Measurements from ENCODE around the gene DOCK4.

The DOCK4 gene

DNA sequence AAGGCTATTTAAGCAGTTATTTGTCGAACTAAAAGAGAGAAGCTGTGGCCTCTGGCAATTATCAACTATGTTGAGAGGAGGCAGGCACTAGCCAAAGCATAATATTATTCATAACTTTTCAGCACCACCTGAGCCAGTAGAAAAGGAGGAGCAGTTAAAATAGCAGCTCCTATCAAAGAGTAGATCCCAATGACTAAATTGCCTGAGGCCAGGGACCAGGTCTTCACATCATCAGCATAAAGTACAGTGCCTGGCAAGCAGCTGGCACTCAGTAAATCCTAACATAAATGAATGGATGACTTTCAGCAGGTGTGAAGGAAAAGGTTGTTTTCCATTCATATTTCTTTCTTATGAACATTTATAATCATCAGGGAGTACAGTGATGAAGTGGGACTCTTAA, 334.9 kb downstream of the DOCK4 start:
- in situ Hi-C loops (cut with MboI; ENCODE audit: low sequenced_read_pairs): loop anchor here (25.0 kb wide), 1 partner anchor 109 kb away; no protein-coding TSS in a partner anchor

GRCh38 chr7:111869280-111869679, 336.9 kb downstream of the DOCK4 start:
- in situ Hi-C loops (cut with MboI; ENCODE audit: low sequenced_read_pairs): loop anchor here (25.0 kb wide), 1 partner anchor 107 kb away; no protein-coding TSS in a partner anchor

DNA sequence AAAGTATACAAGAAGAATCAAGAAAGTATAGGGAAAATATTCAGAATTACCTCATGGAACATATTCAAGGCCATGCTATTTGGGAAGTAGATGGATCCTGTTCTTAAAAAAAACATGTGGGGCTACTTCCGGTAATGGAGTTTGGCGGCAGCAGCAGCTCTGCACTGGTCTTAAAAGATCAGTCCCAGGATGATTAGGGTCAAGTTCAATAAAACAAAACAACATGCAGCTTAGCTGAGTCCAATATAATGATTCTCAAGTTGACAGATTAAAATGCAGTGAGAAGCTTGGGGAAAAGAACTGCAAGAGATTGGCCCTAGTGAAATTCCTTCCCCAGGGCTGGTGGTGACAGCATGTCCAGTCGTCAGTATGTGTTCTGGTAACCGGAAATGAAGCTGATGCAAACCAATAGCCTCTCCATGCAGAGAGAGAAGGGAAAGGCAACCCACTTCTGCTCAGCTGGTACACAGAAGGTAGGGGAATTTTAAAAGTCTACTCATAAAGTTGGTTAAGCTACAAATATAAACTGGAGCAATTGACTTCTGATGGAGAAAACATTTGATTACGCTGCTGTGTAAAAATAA, 338.8 kb downstream of the DOCK4 start:
- in situ Hi-C loops (cut with MboI; ENCODE audit: low sequenced_read_pairs): loop anchor here (25.0 kb wide), 1 partner anchor 105 kb away; no protein-coding TSS in a partner anchor

- in situ Hi-C loops (cut with MboI; ENCODE audit: low sequenced_read_pairs): loop anchor here (25.0 kb wide), 1 partner anchor 104 kb away; no protein-coding TSS in a partner anchor
These were observed 339.4 kb downstream of the DOCK4 start for GRCh38 chr7:111866787-111867186.

GRCh38 chr7:111865430-111865829, 340.8 kb downstream of the DOCK4 start:
- in situ Hi-C loops (cut with MboI; ENCODE audit: low sequenced_read_pairs): loop anchor here (25.0 kb wide), 1 partner anchor 103 kb away; no protein-coding TSS in a partner anchor

GRCh38 chr7:111864291-111864976, 341.8 kb downstream of the DOCK4 start:
- in situ Hi-C loops (cut with MboI; ENCODE audit: low sequenced_read_pairs): loop anchor here (25.0 kb wide), 1 partner anchor 102 kb away; no protein-coding TSS in a partner anchor

DNA sequence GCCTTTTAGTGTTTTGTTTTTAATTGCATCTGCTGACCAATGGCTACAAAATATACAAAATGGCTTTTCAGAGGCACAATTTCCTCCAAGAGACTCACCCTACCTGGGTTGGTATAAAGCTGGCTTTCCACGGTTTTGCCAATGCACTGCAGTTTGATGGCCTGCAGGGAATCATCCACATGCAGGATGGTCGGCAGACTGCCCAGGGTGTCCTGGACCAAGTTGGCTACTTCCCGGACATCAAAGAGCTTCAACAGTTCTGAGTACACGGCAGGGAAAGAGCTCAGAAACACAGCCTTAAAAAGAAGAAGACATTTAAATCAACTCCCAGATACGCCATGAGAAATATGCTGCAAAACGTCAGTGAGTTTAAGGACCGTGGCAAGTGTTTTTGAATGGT, 342.9 kb downstream of the DOCK4 start:
- in situ Hi-C loops (cut with MboI; ENCODE audit: low sequenced_read_pairs): loop anchor here (25.0 kb wide), 1 partner anchor 101 kb away; no protein-coding TSS in a partner anchor

DNA sequence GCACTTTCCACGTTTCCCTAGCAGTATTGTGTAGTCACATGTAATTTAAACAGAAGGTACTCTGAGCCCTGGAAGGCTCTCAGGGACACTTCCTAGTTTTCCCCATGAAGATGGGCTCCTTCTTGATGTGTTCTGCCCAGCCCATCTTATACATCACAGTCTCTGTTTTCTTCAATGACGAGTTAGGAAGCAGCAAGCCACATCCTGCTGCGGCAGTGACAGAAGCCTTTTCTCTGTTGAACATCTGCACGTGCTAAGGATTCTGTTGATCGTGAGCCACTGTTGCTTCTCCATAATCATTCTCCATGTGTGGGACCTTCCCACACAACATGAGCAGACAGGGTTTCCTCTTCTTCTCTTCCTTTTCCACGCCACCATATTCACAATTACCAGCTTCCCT, 346.0 kb downstream of the DOCK4 start:
- in situ Hi-C loops (cut with MboI; ENCODE audit: low sequenced_read_pairs): loop anchor here (25.0 kb wide), 1 partner anchor 98 kb away; no protein-coding TSS in a partner anchor

DNA sequence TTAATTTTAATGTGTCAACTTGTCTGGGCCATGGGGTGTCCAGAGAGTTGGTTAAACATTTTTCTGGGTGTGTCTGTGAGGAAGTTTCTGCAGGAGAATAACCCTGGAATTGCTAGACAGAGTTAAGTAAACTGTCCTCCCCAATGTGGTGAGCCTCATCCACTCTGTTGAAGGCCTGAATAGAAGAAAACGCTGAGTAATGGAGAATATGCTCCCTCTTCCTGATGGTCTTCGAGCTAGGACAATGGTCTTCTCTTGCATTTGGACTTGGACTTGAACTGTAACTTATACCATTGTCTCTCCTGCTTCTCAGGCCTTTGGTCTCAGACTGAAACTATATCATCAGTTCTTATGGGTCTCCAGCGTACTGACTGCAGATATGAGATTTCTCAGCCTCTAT, 347.9 kb downstream of the DOCK4 start:
- in situ Hi-C loops (cut with MboI; ENCODE audit: low sequenced_read_pairs): loop anchor here (25.0 kb wide), 1 partner anchor 96 kb away; no protein-coding TSS in a partner anchor

DNA sequence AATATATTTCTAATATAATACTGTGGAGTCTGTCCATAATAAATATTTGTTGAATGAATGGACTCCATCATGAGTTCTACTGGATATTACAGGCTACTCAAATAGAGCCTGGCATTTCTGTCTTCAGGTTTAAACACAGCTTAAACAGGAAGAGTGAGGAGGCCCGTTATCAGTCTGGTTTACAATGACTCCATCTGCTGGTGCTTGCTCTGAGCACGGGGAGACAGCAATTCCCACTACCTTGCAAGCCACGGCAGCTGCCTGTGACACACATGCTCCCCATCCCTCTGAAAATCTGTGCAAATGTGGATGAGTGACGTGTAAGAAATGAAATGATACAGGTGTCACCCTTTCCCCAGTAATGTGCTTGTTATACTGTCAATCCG, 350.4 kb downstream of the DOCK4 start:
- in situ Hi-C loops (cut with MboI; ENCODE audit: low sequenced_read_pairs): loop anchor here (25.0 kb wide), 1 partner anchor 94 kb away; no protein-coding TSS in a partner anchor

GRCh38 chr7:111855161-111855841, 350.9 kb downstream of the DOCK4 start:
- in situ Hi-C loops (cut with MboI; ENCODE audit: low sequenced_read_pairs): loop anchor here (25.0 kb wide), 1 partner anchor 93 kb away; no protein-coding TSS in a partner anchor

GRCh38 chr7:111853201-111853990, 352.8 kb downstream of the DOCK4 start:
- in situ Hi-C loops (cut with MboI; ENCODE audit: low sequenced_read_pairs): loop anchor here (25.0 kb wide), 1 partner anchor 91 kb away; no protein-coding TSS in a partner anchor

DNA sequence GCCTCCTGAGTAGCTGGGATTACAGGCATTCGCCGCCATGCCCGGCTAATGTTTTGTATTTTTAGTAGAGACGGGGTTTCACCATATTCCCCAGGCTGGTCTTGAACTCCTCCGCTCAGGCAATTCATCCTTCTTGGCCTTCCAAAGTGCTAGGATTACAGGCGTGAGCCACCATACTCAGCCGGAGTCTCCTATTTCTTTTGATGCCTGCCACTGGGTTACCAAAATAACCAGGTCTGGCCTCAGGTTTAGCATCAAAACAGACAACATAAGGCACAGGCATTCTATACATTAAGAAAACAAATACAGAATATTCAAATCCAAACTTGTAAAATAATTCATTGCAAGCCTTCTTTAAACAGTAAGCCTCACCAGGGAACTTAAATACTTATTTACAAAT, 354.1 kb downstream of the DOCK4 start:
- in situ Hi-C loops (cut with MboI; ENCODE audit: low sequenced_read_pairs): loop anchor here (25.0 kb wide), 1 partner anchor 90 kb away; no protein-coding TSS in a partner anchor

DNA sequence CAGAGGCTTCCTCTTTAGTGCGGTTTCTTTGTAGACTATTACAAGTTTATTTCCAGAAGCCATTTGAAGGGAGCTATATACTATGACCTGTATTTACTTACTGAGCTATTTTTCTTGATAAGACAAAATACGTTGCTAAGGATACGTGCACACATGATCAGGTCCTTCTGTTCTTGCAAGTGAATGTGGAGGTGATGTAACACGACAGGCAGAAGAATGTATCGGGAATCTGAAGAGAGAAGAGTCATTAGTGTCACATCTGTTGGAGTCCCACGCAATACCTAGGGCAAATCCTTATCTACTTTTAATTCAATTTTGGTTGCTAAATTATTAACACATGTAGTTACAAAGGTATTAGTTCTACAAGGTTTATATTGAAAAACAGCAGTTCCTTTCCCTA, 359.3 kb downstream of the DOCK4 start:
- in situ Hi-C loops (cut with MboI; ENCODE audit: low sequenced_read_pairs): no loop called here

- in situ Hi-C loops (cut with MboI; ENCODE audit: low sequenced_read_pairs): no loop called here
These were observed 360.3 kb downstream of the DOCK4 start for GRCh38 chr7:111845853-111846252.

DNA sequence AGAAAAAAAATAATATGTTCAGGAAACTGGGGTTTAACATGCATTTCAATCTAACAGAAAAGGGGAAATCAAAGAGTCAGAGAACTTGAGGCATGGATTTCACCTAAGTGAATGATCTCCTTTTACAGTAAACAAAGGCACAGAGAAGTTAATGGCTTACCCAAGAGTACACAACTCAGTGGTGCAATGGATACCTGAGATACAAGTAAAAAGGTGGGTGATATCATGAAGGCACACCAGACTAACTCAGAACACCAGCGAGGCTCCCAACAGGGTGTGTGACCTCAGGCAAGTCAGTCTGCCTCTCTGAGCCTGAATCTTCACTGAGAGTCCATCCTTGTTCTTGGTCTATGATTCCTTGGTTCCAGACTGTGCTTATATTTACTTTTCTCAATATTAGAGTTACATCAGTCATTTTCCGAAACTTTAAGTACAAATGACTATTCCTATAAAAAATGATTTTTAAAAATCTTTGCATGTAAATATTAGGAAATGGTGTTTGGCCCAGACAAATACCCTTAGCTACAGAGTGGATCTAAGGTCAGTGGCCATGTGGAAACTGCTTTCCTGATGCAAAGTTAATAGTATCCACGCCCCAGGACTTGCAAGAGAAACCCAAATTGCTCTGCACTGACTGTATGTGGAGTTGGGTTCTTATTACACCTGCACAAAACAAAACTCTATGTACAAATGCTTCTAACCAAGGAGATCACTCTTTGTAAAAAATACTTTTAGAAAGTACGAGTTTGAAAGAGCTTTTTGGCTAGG, 361.1 kb downstream of the DOCK4 start:
- in situ Hi-C loops (cut with MboI; ENCODE audit: low sequenced_read_pairs): no loop called here

DNA sequence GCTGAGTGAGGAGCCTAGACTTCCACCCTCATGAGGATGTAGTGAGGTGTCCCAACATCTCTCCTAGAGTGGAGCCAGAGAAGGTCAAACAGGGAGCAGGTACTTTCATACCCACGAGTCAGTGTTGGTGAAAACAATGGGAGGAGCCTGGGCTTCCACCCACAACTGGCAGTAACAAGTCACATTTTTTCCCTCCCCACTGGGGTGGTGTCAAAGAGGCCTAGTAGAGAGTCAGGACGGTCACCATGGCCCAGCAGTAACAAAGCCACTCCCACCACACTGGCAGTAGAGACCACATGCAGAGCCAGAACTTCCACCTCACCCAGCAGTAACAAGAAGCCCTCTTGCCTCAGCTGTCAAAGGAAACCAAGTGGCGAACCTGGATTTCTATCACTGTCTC, 363.7 kb downstream of the DOCK4 start:
- in situ Hi-C loops (cut with MboI; ENCODE audit: low sequenced_read_pairs): no loop called here

DNA sequence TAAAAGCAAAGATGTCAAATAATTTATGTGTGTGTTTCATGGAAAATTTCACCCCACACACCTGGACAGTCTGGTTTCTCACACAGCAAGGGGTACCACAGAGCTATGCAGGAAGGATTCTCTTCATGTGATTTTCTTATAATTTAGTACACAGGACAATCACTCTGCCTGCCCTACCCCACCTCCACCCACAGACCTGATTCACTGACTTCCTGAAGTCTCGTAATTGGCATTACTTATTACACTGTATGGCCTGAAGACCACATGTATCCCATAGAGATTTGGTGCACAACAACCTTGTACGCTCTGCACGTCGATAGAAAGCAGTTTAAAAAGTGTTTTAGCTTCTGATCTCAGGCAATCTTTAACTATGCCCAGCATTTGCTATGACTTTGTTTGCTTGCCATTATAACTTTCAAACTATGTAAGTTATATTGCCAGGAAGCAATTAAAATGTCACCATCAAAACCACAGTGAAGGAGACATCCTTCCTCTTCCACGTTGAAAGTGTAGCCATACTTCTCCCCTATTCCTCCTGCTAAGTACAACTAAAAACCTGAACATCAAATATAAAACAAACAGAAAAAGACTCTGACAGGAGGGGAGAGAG, 364.5 kb downstream of the DOCK4 start:
- in situ Hi-C loops (cut with MboI; ENCODE audit: low sequenced_read_pairs): no loop called here

- in situ Hi-C loops (cut with MboI; ENCODE audit: low sequenced_read_pairs): no loop called here
These were observed 365.7 kb downstream of the DOCK4 start for GRCh38 chr7:111840528-111840927.
